ENCODE measurements around the gene CKAP2L. TPM values are rescaled to one million over a fixed set of nuclear protein-coding genes. Genes with fewer than 3 reads are reported as not detected.
A peak's percentile ranks its signal among the peaks of the same experiment; 100 is the strongest.

CKAP2L gene
- total RNA-seq, 1 donor: 0.81 TPM

GRCh38 chr2:112792419-112792818, 28.0 kb upstream of the CKAP2L start:
- DNase-seq (ENCODE audit: low read depth in 2 of 3, low spot score in 2 of 3): no peak

- no peak for DNase-seq (ENCODE audit: low read depth in 2 of 3, low spot score in 2 of 3)
Measured at GRCh38 chr2:112791693-112792230, 27.4 kb upstream of the CKAP2L start.

GRCh38 chr2:112791019-112791418, 26.6 kb upstream of the CKAP2L start:
- no peak for DNase-seq (ENCODE audit: low read depth in 2 of 3, low spot score in 2 of 3)

- no peak for DNase-seq (ENCODE audit: low read depth in 2 of 3, low spot score in 2 of 3)
Measured at GRCh38 chr2:112790305-112790704, 25.9 kb upstream of the CKAP2L start.

- DNase-seq (ENCODE audit: low read depth in 2 of 3, low spot score in 2 of 3): no peak
Measured at GRCh38 chr2:112789186-112789585, 24.8 kb upstream of the CKAP2L start.

GRCh38 chr2:112788653-112789052, 24.2 kb upstream of the CKAP2L start:
- DNase-seq (ENCODE audit: low read depth in 2 of 3, low spot score in 2 of 3): no peak

GRCh38 chr2:112787729-112788393, 23.5 kb upstream of the CKAP2L start:
- DNase-seq (ENCODE audit: low read depth in 2 of 3, low spot score in 2 of 3): peak in 1 of 3 donors; percentile 73

- no peak for DNase-seq (ENCODE audit: low read depth in 2 of 3, low spot score in 2 of 3)
Measured at GRCh38 chr2:112787294-112787693, 22.9 kb upstream of the CKAP2L start.

- peak in 1 of 3 donors; percentile 36 for DNase-seq (ENCODE audit: low read depth in 2 of 3, low spot score in 2 of 3)
Measured at GRCh38 chr2:112784199-112785189, 20.1 kb upstream of the CKAP2L start, which contains the start of gene IL1A. TSS of gene IL1A (minus strand) at chr2:112784493. CDS start at chr2:112783770, 723 bp downstream.

GRCh38 chr2:112783187-112783714, 18.8 kb upstream of the CKAP2L start:
- no peak for DNase-seq (ENCODE audit: low read depth in 2 of 3, low spot score in 2 of 3)

GRCh38 chr2:112782234-112782799, 17.9 kb upstream of the CKAP2L start:
- DNase-seq (ENCODE audit: low read depth in 2 of 3, low spot score in 2 of 3): no peak

- no peak for DNase-seq (ENCODE audit: low read depth in 2 of 3, low spot score in 2 of 3)
Measured at GRCh38 chr2:112779598-112779997, 15.2 kb upstream of the CKAP2L start.

- no peak for DNase-seq (ENCODE audit: low read depth in 2 of 3, low spot score in 2 of 3)
Measured at GRCh38 chr2:112777036-112777435, 12.6 kb upstream of the CKAP2L start.

GRCh38 chr2:112776113-112776512, 11.7 kb upstream of the CKAP2L start:
- DNase-seq (ENCODE audit: low read depth in 2 of 3, low spot score in 2 of 3): no peak

- DNase-seq (ENCODE audit: low read depth in 2 of 3, low spot score in 2 of 3): no peak
Measured at GRCh38 chr2:112774536-112775285, 10.3 kb upstream of the CKAP2L start.

GRCh38 chr2:112773556-112773955, 9.1 kb upstream of the CKAP2L start:
- no peak for DNase-seq (ENCODE audit: low read depth in 2 of 3, low spot score in 2 of 3)

GRCh38 chr2:112772911-112773475, 8.6 kb upstream of the CKAP2L start:
- no peak for DNase-seq (ENCODE audit: low read depth in 2 of 3, low spot score in 2 of 3)

- DNase-seq (ENCODE audit: low read depth in 2 of 3, low spot score in 2 of 3): no peak
Measured at GRCh38 chr2:112772322-112772721, 7.9 kb upstream of the CKAP2L start.

GRCh38 chr2:112768432-112768831, 4.0 kb upstream of the CKAP2L start:
- no peak for DNase-seq (ENCODE audit: low read depth in 2 of 3, low spot score in 2 of 3)
